Myocyte (in vitro differentiated cells): ENCODE measurements around the gene CDC42BPB. TPM values are rescaled to one million over a fixed set of nuclear protein-coding genes. Genes with fewer than 3 reads are reported as not detected.

Experiments used
- DNase-seq: peaks from one replicate; pipeline ENCODE4 v3.0.0-alpha.2; 2012; ENCODE audit warnings: low read depth
- total RNA-seq: library from RNA; depleted of rRNA; stranded (reverse); fragments of >200 nt; gene quantifications from 2 replicates; pipeline ENCODE4 v1.2.3, GENCODE V29; 2014

Gene CDC42BPB
- total RNA-seq, 1 donor from 2014 or later = 63.4 TPM

GRCh38 chr14:103001226-103001625 lies 56.1 kb downstream of the CDC42BPB start:
- DNase-seq = no peak

GRCh38 chr14:103000291-103000921 lies 56.9 kb downstream of the CDC42BPB start:
- no peak for DNase-seq

GRCh38 chr14:102999227-102999895 lies 58.0 kb downstream of the CDC42BPB start:
- no peak for DNase-seq

GRCh38 chr14:102998393-102998792 lies 59.0 kb downstream of the CDC42BPB start:
- DNase-seq = no peak

GRCh38 chr14:102996941-102997340 lies 60.4 kb downstream of the CDC42BPB start:
- no peak for DNase-seq

GRCh38 chr14:102994689-102995088 lies 62.7 kb downstream of the CDC42BPB start:
- no peak for DNase-seq

GRCh38 chr14:102993523-102993922 lies 63.8 kb downstream of the CDC42BPB start:
- DNase-seq = no peak

GRCh38 chr14:102991376-102991775 lies 66.0 kb downstream of the CDC42BPB start:
- no peak for DNase-seq

- DNase-seq = no peak
Measured at GRCh38 chr14:102988054-102988453, 69.3 kb downstream of the CDC42BPB start.

- no peak for DNase-seq
Measured at GRCh38 chr14:102986810-102987579, 70.4 kb downstream of the CDC42BPB start.

- no peak for DNase-seq
Measured at GRCh38 chr14:102985665-102986064, 71.7 kb downstream of the CDC42BPB start.

- no peak for DNase-seq
Measured at GRCh38 chr14:102984336-102985102, 72.8 kb downstream of the CDC42BPB start.

- no peak for DNase-seq
Measured at GRCh38 chr14:102983496-102983895, 73.9 kb downstream of the CDC42BPB start.

- DNase-seq = no peak
Measured at GRCh38 chr14:102982852-102983470, 74.4 kb downstream of the CDC42BPB start.

- DNase-seq = no peak
Measured at GRCh38 chr14:102980409-102980810, 76.9 kb downstream of the CDC42BPB start.

GRCh38 chr14:102979406-102979805 lies 77.9 kb downstream of the CDC42BPB start:
- no peak for DNase-seq

GRCh38 chr14:102977475-102977874 lies 79.9 kb downstream of the CDC42BPB start:
- no peak for DNase-seq

- no peak for DNase-seq
Measured at GRCh38 chr14:102975662-102976061, 81.7 kb downstream of the CDC42BPB start.

- no peak for DNase-seq
Measured at GRCh38 chr14:102973706-102974285, 83.6 kb downstream of the CDC42BPB start.

- no peak for DNase-seq
Measured at GRCh38 chr14:102971836-102972606, 85.3 kb downstream of the CDC42BPB start.
